ENCODE data around the gene PKDCC. TPM values are rescaled to one million over a fixed set of nuclear protein-coding genes. Genes with fewer than 3 reads are reported as not detected.

Gene PKDCC
- total RNA-seq, 1 experiment from 2014 or later = 14.8 TPM

DNA sequence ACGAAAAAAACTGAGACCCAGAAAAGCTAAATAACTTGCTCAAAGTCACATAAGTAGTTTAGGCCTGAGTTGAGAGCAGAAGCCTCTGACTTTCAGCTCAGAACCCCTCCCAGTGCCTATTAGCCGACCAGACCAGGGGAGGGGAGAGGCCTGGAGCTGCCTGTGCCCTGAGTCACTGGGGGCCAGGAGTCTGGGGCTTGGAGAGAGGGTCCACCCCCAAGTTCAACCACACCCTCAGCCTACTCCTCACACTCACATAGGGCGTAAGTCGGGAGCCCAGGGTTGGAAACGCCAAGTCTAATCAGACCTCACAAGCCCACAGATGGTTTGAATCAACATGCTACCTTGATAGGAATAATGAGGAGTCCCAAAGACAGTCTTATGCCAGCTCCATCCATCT, 12.6 kb upstream of the PKDCC start:
- ChIA-PET POLR2A (no interaction called here), CTCF (no interaction called here)
- DNase-seq (ENCODE audit: low read depth, low spot score) = no peak
- intact Hi-C loops (cut with micrococcal nuclease; ENCODE audit: unreplicated experiment) = no loop called here
- TF ChIP-seq, protein P1, sequence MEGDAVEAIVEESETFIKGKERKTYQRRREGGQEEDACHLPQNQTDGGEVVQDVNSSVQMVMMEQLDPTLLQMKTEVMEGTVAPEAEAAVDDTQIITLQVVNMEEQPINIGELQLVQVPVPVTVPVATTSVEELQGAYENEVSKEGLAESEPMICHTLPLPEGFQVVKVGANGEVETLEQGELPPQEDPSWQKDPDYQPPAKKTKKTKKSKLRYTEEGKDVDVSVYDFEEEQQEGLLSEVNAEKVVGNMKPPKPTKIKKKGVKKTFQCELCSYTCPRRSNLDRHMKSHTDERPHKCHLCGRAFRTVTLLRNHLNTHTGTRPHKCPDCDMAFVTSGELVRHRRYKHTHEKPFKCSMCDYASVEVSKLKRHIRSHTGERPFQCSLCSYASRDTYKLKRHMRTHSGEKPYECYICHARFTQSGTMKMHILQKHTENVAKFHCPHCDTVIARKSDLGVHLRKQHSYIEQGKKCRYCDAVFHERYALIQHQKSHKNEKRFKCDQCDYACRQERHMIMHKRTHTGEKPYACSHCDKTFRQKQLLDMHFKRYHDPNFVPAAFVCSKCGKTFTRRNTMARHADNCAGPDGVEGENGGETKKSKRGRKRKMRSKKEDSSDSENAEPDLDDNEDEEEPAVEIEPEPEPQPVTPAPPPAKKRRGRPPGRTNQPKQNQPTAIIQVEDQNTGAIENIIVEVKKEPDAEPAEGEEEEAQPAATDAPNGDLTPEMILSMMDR (IDR thresholded peaks at IDR 0.05) = no peak
- TF ChIP-seq SIN3A (IDR thresholded peaks at IDR 0.05; ENCODE audit: borderline replicate concordance, insufficient read depth, low read depth, low read length) (no peak), POLR2AphosphoS5 (IDR thresholded peaks at IDR 0.05; ENCODE audit: low read depth, low read length) (no peak), TCF7L2 (IDR thresholded peaks at IDR 0.05; ENCODE audit: low read depth, low read length) (no peak)
- TF ChIP-seq, protein P2, sequence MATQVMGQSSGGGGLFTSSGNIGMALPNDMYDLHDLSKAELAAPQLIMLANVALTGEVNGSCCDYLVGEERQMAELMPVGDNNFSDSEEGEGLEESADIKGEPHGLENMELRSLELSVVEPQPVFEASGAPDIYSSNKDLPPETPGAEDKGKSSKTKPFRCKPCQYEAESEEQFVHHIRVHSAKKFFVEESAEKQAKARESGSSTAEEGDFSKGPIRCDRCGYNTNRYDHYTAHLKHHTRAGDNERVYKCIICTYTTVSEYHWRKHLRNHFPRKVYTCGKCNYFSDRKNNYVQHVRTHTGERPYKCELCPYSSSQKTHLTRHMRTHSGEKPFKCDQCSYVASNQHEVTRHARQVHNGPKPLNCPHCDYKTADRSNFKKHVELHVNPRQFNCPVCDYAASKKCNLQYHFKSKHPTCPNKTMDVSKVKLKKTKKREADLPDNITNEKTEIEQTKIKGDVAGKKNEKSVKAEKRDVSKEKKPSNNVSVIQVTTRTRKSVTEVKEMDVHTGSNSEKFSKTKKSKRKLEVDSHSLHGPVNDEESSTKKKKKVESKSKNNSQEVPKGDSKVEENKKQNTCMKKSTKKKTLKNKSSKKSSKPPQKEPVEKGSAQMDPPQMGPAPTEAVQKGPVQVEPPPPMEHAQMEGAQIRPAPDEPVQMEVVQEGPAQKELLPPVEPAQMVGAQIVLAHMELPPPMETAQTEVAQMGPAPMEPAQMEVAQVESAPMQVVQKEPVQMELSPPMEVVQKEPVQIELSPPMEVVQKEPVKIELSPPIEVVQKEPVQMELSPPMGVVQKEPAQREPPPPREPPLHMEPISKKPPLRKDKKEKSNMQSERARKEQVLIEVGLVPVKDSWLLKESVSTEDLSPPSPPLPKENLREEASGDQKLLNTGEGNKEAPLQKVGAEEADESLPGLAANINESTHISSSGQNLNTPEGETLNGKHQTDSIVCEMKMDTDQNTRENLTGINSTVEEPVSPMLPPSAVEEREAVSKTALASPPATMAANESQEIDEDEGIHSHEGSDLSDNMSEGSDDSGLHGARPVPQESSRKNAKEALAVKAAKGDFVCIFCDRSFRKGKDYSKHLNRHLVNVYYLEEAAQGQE (IDR thresholded peaks at IDR 0.05; ENCODE audit: insufficient read depth in 1 of 2, low read depth in 2 of 2, low read length in 1 of 2) = no peak
- Histone ChIP-seq H3K27ac (ENCODE audit: low read length) (no peak overlapping the region), H3K9me3 (ENCODE audit: control insufficient read depth, insufficient read depth, low read depth, low read length) (no peaks in the 10 kb centered on the region), H3K36me3 (ENCODE audit: control insufficient read depth, insufficient read depth, low read length) (no peaks in the 10 kb centered on the region), H3K4me3 (ENCODE audit: low read depth in 2 of 2, low read length in 2 of 2) (no peak overlapping the region), H3K27me3 (ENCODE audit: control insufficient read depth, insufficient read depth, low read length) (no peaks in the 10 kb centered on the region), H3K4me1 (ENCODE audit: control insufficient read depth, insufficient read depth, low read length) (no peaks in the 10 kb centered on the region; the same call in none of the 2 replicates)
- in situ Hi-C loops (cut with HindIII; ENCODE audit: low pct_unique_long_range_greater_than_20kb, low sequenced_read_pairs) = no loop called here
- no TSS peak for BruUV-seq (replicated peaks)
- no peak for ATAC-seq

DNA sequence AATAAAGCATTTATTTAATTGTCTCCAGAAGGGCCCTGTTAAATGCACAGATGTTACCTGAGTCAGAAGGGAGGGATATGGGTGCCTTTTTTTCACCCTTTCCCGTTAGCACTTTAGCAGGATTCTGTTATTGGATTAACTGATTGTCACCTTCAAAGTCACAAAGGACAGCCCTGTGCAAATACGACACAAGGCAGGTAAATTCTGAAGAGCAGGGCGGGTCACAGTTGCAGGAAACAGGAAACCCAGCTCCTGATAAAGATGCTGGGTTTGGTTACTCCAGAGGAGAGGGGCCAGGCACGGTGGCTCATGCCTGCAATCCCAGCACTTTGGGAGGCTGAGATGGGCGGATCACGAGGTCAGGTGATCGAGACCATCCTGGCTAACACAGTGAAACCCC, 11.4 kb upstream of the PKDCC start:
- CTCF ChIA-PET = no interaction called here
- TF ChIP-seq TCF7L2 (IDR thresholded peaks at IDR 0.05; ENCODE audit: low read depth, low read length) = no peak
- TF ChIP-seq, protein P2 (IDR thresholded peaks at IDR 0.05; ENCODE audit: insufficient read depth in 1 of 2, low read depth in 2 of 2, low read length in 1 of 2) = no peak
- TF ChIP-seq POLR2AphosphoS5 (IDR thresholded peaks at IDR 0.05; ENCODE audit: low read depth, low read length) = no peak
- TF ChIP-seq SIN3A (IDR thresholded peaks at IDR 0.05; ENCODE audit: borderline replicate concordance, insufficient read depth, low read depth, low read length) = no peak
- TF ChIP-seq, protein P1 (IDR thresholded peaks at IDR 0.05) = no peak
- Histone ChIP-seq H3K4me1 (ENCODE audit: control insufficient read depth, insufficient read depth, low read length) (no peaks in the 10 kb centered on the region), H3K9me3 (ENCODE audit: control insufficient read depth, insufficient read depth, low read depth, low read length) (no peaks in the 10 kb centered on the region), H3K27ac (ENCODE audit: low read length) (no peak overlapping the region), H3K27me3 (ENCODE audit: control insufficient read depth, insufficient read depth, low read length) (no peaks in the 10 kb centered on the region), H3K4me3 (ENCODE audit: low read depth in 2 of 2, low read length in 2 of 2) (no peak overlapping the region), H3K36me3 (ENCODE audit: control insufficient read depth, insufficient read depth, low read length) (no peaks in the 10 kb centered on the region)
- DNase-seq (ENCODE audit: low read depth, low spot score) (no peak), ATAC-seq (no peak)
- BruUV-seq (replicated peaks) = no TSS peak
- in situ Hi-C loops (cut with HindIII; ENCODE audit: low pct_unique_long_range_greater_than_20kb, low sequenced_read_pairs) (no loop called here), intact Hi-C loops (cut with micrococcal nuclease; ENCODE audit: unreplicated experiment) (no loop called here)
- POLR2A ChIA-PET = no interaction called here

Measured in Panc1 (cell line).